Mesendoderm (in vitro differentiated cells): Measurements from ENCODE around the gene GRIFIN.

Experiments used
- DNase-seq: peaks from one replicate; pipeline ENCODE4 v3.0.0; 2013
- H2AK5ac ChIP-seq: 2 replicates; pipeline ENCODE4 v1.6.1; 2013; ENCODE audit warnings: low read length, inconsistent platforms
- H2BK120ac ChIP-seq: 2 replicates; pipeline ENCODE4 v1.6.1; 2013; ENCODE audit warnings: low read depth, mild to moderate bottlenecking, low read length, moderate library complexity, mixed read lengths
- H2BK15ac ChIP-seq: replicated peaks from 2 replicates; pipeline ENCODE4 v1.6.1; 2013; ENCODE audit warnings: low read depth, mild to moderate bottlenecking, moderate library complexity
- H2BK5ac ChIP-seq: 2 replicates; pipeline ENCODE4 v1.6.1; 2013; ENCODE audit warnings: low read length, inconsistent platforms
- H3K18ac ChIP-seq: 2 replicates; pipeline ENCODE4 v1.6.1; 2013; ENCODE audit warnings: mild to moderate bottlenecking, low read length, mixed read lengths
- H3K23ac ChIP-seq: one replicate; pipeline ENCODE4 v1.6.1; 2013; ENCODE audit warnings: low read length
- H3K27ac ChIP-seq: 2 replicates; pipeline ENCODE4 v1.5.1; 2013; ENCODE audit warnings: low read depth, mild to moderate bottlenecking, inconsistent platforms, low read length, moderate library complexity
- H3K27me3 ChIP-seq: 2 replicates; pipeline ENCODE4 v1.6.1; 2013; ENCODE audit warnings: low read length, control low read depth, mild to moderate bottlenecking, inconsistent platforms; ENCODE audit not compliant: insufficient read depth, poor library complexity
- H3K36me3 ChIP-seq: 2 replicates; pipeline ENCODE4 v1.6.1; 2013; ENCODE audit warnings: low read length, inconsistent platforms; ENCODE audit not compliant: control insufficient read depth, insufficient read depth
- H3K4ac ChIP-seq: one replicate; pipeline ENCODE4 v1.6.1; 2013; ENCODE audit warnings: low read depth, mild to moderate bottlenecking, low read length, moderate library complexity
- H3K4me1 ChIP-seq: 2 replicates; pipeline ENCODE4 v1.6.1; 2013; ENCODE audit warnings: low read depth, low read length, inconsistent platforms; ENCODE audit not compliant: control insufficient read depth
- H3K4me2 ChIP-seq: 2 replicates; pipeline ENCODE4 v1.6.1; 2013; ENCODE audit warnings: low read length
- H3K4me3 ChIP-seq: 2 replicates; pipeline ENCODE4 v1.5.1; 2013; ENCODE audit warnings: mild to moderate bottlenecking, low read length
- H3K56ac ChIP-seq: one replicate; pipeline ENCODE4 v1.6.1; 2013; ENCODE audit warnings: low read length
- H3K79me1 ChIP-seq: 2 replicates; pipeline ENCODE4 v1.6.1; 2013; ENCODE audit warnings: low read length, inconsistent platforms
- H3K79me2 ChIP-seq: 2 replicates; pipeline ENCODE4 v1.6.1; 2013; ENCODE audit warnings: mild to moderate bottlenecking, low read length; ENCODE audit not compliant: control insufficient read depth, insufficient read depth
- H3K9ac ChIP-seq: 2 replicates; pipeline ENCODE4 v1.6.1; 2013; ENCODE audit warnings: low read length, inconsistent platforms
- H4K5ac ChIP-seq: one replicate; pipeline ENCODE4 v1.6.1; 2013; ENCODE audit warnings: low read length
- H4K8ac ChIP-seq: one replicate; pipeline ENCODE4 v1.6.1; 2013; ENCODE audit warnings: low read depth, mild to moderate bottlenecking, control low read depth, low read length, moderate library complexity
- WGBS: extraction: QIAGEN DNeasy Blood & Tissue Kit; methylation state at CpG from one replicate; pipeline ENCODE4 v1.1.7; 2013; ENCODE audit warnings: low lambda C conversion rate, missing lambda C conversion rate; ENCODE audit not compliant: insufficient coverage; ENCODE audit errors: extremely low coverage; 5-methylcytosine and 5-hydroxymethylcytosine counted together

The GRIFIN gene

GRCh38 chr7:2497500-2498336, 21.5 kb upstream of the GRIFIN start:
- Histone ChIP-seq H4K8ac (no peak overlapping the region), H3K27me3 (no peaks in the 10 kb centered on the region), H3K36me3 (no peaks in the 10 kb centered on the region), H2BK5ac (no peak overlapping the region), H2BK15ac (no peak overlapping the region), H3K4me1 (no peaks in the 10 kb centered on the region), H3K56ac (no peak overlapping the region), H3K4me2 (no peak overlapping the region), H3K9ac (no peak overlapping the region), H2AK5ac (no peak overlapping the region), H3K4me3 (no peak overlapping the region), H3K79me2 (no peaks in the 10 kb centered on the region), H3K79me1 (no peaks in the 10 kb centered on the region), H3K23ac (no peak overlapping the region), H2BK120ac (no peak overlapping the region), H3K27ac (no peak overlapping the region), H4K5ac (no peak overlapping the region), H3K4ac (peak overlapping the region; percentile 46), H3K18ac (no peak overlapping the region)
- WGBS: no CpG with 5 or more reads among the region's 25 CpGs
- DNase-seq: no peak

GRCh38 chr7:2497065-2497464, 20.9 kb upstream of the GRIFIN start:
- Histone ChIP-seq H3K4me3 (no peak overlapping the region), H3K4me1 (no peaks in the 10 kb centered on the region), H3K9ac (no peak overlapping the region), H3K4ac (no peak overlapping the region), H4K8ac (no peak overlapping the region), H2AK5ac (no peak overlapping the region), H3K36me3 (no peaks in the 10 kb centered on the region), H2BK5ac (no peak overlapping the region), H3K4me2 (no peak overlapping the region), H3K56ac (no peak overlapping the region), H3K23ac (no peak overlapping the region), H3K79me2 (no peaks in the 10 kb centered on the region), H3K27ac (no peak overlapping the region), H2BK15ac (no peak overlapping the region), H3K27me3 (no peaks in the 10 kb centered on the region), H4K5ac (no peak overlapping the region), H2BK120ac (no peak overlapping the region), H3K79me1 (no peaks in the 10 kb centered on the region), H3K18ac (no peak overlapping the region)
- WGBS: no CpG with 5 or more reads among the region's 3 CpGs
- DNase-seq: no peak

- Histone ChIP-seq H4K5ac (no peak overlapping the region), H3K79me2 (no peaks in the 10 kb centered on the region), H4K8ac (no peak overlapping the region), H2BK15ac (no peak overlapping the region), H3K27me3 (no peaks in the 10 kb centered on the region), H2BK120ac (no peak overlapping the region), H3K4me1 (no peaks in the 10 kb centered on the region), H3K79me1 (no peaks in the 10 kb centered on the region), H3K23ac (no peak overlapping the region), H2AK5ac (peak overlapping the region; percentile 48), H3K4ac (no peak overlapping the region), H3K27ac (peak overlapping the region; percentile 41), H3K4me2 (no peak overlapping the region), H3K4me3 (no peak overlapping the region), H3K36me3 (no peaks in the 10 kb centered on the region), H3K18ac (no peak overlapping the region), H3K56ac (peak overlapping the region; percentile 50), H3K9ac (no peak overlapping the region), H2BK5ac (no peak overlapping the region)
- WGBS: no CpG with 5 or more reads among the region's 9 CpGs
- no peak for DNase-seq
Measured at GRCh38 chr7:2496375-2496774, 20.2 kb upstream of the GRIFIN start.

DNA sequence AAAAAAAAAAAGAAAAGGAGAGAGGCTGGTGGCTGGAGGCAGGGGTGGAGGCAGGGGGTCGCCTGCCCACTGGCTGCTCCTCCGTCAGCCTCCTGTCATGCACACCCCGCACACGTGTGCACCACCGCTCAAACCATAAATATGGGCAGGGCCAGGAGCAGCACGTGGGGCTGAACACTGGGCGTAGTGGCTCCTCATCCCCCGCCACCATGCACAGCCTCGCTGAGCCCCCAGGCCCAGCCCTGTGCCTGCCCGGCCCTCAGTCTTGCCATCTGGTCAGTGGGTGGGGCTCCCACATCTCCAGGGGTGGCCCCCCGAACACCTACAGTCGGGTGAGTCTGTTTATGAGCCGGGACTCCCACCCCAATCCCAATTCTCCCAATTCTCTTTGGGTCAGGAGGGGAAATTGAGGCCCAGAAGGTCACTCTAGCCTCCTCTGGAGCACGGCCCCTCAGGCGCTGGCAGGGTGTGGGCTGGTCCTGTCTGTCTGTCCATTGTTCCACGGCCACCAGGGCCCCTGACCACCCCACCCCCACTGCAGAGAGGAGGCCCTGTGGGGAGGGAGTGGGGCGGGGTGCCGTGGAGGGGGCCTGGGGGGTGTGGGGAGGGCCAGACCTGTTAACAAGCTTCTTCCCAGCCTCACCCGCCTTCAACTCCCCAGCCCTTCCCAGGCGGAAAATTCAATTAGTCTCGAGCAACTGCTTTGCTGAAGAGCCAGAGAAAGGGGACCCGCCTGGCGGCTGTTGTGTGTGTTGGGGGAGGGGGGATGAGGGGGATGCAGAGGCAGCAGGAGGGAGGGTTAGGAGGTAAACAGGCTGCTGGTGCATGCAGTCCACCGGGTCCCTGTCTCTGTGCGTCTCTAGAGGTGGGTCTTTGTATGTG, 19.5 kb upstream of the GRIFIN start:
- no peaks in the 10 kb centered on the region for H3K27me3 ChIP-seq
- no peak overlapping the region for H3K9ac ChIP-seq
- H4K8ac ChIP-seq: no peak overlapping the region
- H2BK120ac ChIP-seq: no peak overlapping the region
- WGBS: no CpG with 5 or more reads among the region's 25 CpGs
- no peaks in the 10 kb centered on the region for H3K36me3 ChIP-seq
- H2BK15ac ChIP-seq: no peak overlapping the region
- no peaks in the 10 kb centered on the region for H3K79me1 ChIP-seq
- H3K18ac ChIP-seq: peak overlapping the region; percentile 9
- peak overlapping the region; percentile 50 for H3K56ac ChIP-seq
- no peak overlapping the region for H2BK5ac ChIP-seq
- no peak overlapping the region for H3K23ac ChIP-seq
- H3K4ac ChIP-seq: peak overlapping the region; percentile 60
- no peak overlapping the region for H4K5ac ChIP-seq
- no peaks in the 10 kb centered on the region for H3K4me1 ChIP-seq
- H2AK5ac ChIP-seq: no peak overlapping the region
- H3K4me2 ChIP-seq: no peak overlapping the region
- no peaks in the 10 kb centered on the region for H3K79me2 ChIP-seq
- no peak overlapping the region for H3K4me3 ChIP-seq
- peak overlapping the region; percentile 41 for H3K27ac ChIP-seq
- DNase-seq: peak; percentile 73

DNA sequence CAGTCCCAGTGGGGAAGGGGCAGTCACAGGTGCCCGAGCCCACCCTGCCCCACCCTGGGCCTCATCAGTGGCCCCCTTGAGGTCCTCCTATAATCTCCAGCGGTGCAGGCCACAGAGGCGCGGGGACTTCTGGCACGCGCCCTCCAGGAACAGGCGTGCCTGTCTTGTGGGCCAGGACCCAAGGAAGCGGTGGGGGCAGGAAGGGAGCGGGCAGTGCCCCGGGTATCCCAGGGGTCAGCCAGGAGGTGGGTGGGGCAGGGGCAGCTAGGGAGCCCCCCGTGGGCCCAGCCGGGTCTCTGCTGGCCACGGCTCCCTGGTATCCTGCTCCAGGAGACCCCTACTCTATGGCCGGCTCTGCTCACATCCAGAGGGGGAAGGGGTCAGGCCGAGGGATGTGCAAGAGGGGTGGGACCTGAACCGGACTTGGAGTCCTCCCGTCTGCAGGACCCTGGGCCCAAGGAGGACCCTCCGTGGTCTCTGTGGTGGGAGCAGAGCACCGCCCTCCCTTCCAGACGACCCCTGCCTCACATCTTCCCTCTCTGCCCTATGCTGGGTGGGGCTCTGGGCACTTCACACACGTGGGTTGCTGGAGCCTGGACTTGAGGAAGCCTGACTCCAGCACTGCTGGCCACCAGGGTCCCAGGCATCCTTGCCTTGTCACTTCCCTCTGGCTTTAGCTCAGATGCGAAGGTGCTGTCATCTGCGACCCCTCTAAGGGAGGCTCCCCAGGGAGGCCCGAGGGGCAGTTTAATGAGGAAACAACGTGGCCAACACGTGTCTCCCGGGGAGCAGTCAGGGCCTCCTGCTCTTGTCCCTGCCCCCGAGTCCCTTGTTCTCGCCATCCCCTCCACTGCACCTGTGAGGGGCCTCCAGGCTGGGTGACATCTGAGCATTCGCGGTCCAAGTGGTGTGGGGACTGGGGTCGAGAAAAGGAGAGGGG, 18.3 kb upstream of the GRIFIN start:
- Histone ChIP-seq H3K4me3 (no peak overlapping the region), H4K5ac (no peak overlapping the region), H3K79me1 (no peaks in the 10 kb centered on the region), H3K4me1 (no peaks in the 10 kb centered on the region), H3K23ac (no peak overlapping the region), H2AK5ac (no peak overlapping the region), H3K4me2 (no peak overlapping the region), H3K9ac (no peak overlapping the region), H2BK5ac (no peak overlapping the region), H3K36me3 (no peaks in the 10 kb centered on the region), H3K4ac (no peak overlapping the region), H4K8ac (no peak overlapping the region), H3K56ac (no peak overlapping the region), H2BK15ac (no peak overlapping the region), H3K18ac (no peak overlapping the region), H3K27me3 (no peaks in the 10 kb centered on the region), H2BK120ac (no peak overlapping the region), H3K79me2 (no peaks in the 10 kb centered on the region), H3K27ac (no peak overlapping the region)
- DNase-seq: no peak
- no CpG with 5 or more reads among the region's 32 CpGs for WGBS
